HepG2 (cell line): ENCODE measurements around the gene TUBG1. TPM values are rescaled to one million over a fixed set of nuclear protein-coding genes. Genes with fewer than 3 reads are reported as not detected.

Source experiments
- ATM ChIP-seq: fragments of 450-650 bp; IDR thresholded peaks from 2 replicates; pipeline ENCODE4 v1.7.1; 2017; ENCODE audit warnings: mild to moderate bottlenecking, borderline replicate concordance
- CBFB ChIP-seq: sonication (generic); formaldehyde crosslinking; IDR thresholded peaks from 2 replicates; pipeline ENCODE4 v1.4.0; 2020; ENCODE audit warnings: missing genetic modification reagents
- CBX2 ChIP-seq, 2 experiments: fragments of 200-600 bp in 1 of 2; sonication (generic); formaldehyde crosslinking in 1 of 2; IDR thresholded peaks; 2 replicates each; pipeline versions ENCODE4 v1.7.0 to v1.8.1; 2018 to 2022; ENCODE audit warnings: low read depth in 2 of 2, low read length in 1 of 2, mild to moderate bottlenecking in 1 of 2, missing genetic modification reagents in 1 of 2
- EEA1 ChIP-seq: sonication (generic); formaldehyde crosslinking; IDR thresholded peaks from 2 replicates; pipeline ENCODE4 v1.5.1; 2020; ENCODE audit warnings: mild to moderate bottlenecking, missing genetic modification reagents, borderline replicate concordance
- GTF2F1 ChIP-seq: fragments of 150-350 bp; IDR thresholded peaks from 2 replicates; pipeline ENCODE4 v1.6.1; 2014; ENCODE audit warnings: low read length
- HMGA1 ChIP-seq: sonication (generic); formaldehyde crosslinking; conservative IDR thresholded peaks from 2 replicates; pipeline ENCODE4 v1.4.0; 2020; ENCODE audit warnings: missing genetic modification reagents
- KDM5B ChIP-seq: sonication (generic); formaldehyde crosslinking; IDR thresholded peaks from 2 replicates; pipeline ENCODE4 v1.4.0; 2020; ENCODE audit warnings: missing genetic modification reagents, mild to moderate bottlenecking, borderline replicate concordance
- MYC ChIP-seq: sonication (generic); formaldehyde crosslinking; IDR thresholded peaks from 2 replicates; pipeline ENCODE4 v1.9.0; 2021; ENCODE audit warnings: missing genetic modification reagents, borderline replicate concordance
- NFKB2 ChIP-seq: sonication (generic); formaldehyde crosslinking; IDR thresholded peaks from 2 replicates; pipeline ENCODE4 v1.4.0; 2020; ENCODE audit warnings: missing genetic modification reagents, borderline replicate concordance
- SALL2 ChIP-seq: sonication (generic); formaldehyde crosslinking; IDR thresholded peaks from 2 replicates; pipeline ENCODE4 v1.8.1; 2023; ENCODE audit warnings: mild to moderate bottlenecking, missing genetic modification reagents, inconsistent platforms
- SIX1 ChIP-seq: sonication (generic); formaldehyde crosslinking; IDR thresholded peaks from 2 replicates; pipeline ENCODE4 v1.4.0; 2020; ENCODE audit warnings: missing genetic modification reagents, borderline replicate concordance
- SMAD1 ChIP-seq: sonication (generic); formaldehyde crosslinking; IDR thresholded peaks from 2 replicates; pipeline ENCODE4 v1.4.0; 2020; ENCODE audit warnings: missing genetic modification reagents, low read depth, mild to moderate bottlenecking, borderline replicate concordance
- SOX13 ChIP-seq, 3 experiments: fragments of 450-650 bp in 1 of 3; sonication (generic) in 1 of 3; formaldehyde crosslinking in 1 of 3; IDR thresholded peaks in 2 of 3; conservative IDR thresholded peaks in 1 of 3; 2 replicates each; pipeline versions ENCODE4 v1.5.0 to v1.6.1; 2016 to 2020; ENCODE audit warnings: antibody characterized with exemption in 1 of 3, mild to moderate bottlenecking in 1 of 3, missing compliant biosample characterization in 1 of 3, missing genetic modification reagents in 1 of 3, moderate library complexity in 1 of 3
- STAG1 ChIP-seq: sonication (generic); formaldehyde crosslinking; IDR thresholded peaks from 2 replicates; pipeline ENCODE4 v1.4.0; 2020; ENCODE audit warnings: missing genetic modification reagents
- STAT5B ChIP-seq: sonication (generic); formaldehyde crosslinking; IDR thresholded peaks from 2 replicates; pipeline ENCODE4 v1.4.0; 2020; ENCODE audit warnings: missing genetic modification reagents
- TBL1XR1 ChIP-seq: fragments of 150-350 bp; IDR thresholded peaks from 2 replicates; pipeline ENCODE4 v1.6.1; 2014; ENCODE audit warnings: borderline replicate concordance, low read length; ENCODE audit not compliant: partially characterized antibody
- ZNF256 ChIP-seq: sonication (generic); formaldehyde crosslinking; conservative IDR thresholded peaks from 2 replicates; pipeline ENCODE4 v1.4.0; 2020; ENCODE audit warnings: missing genetic modification reagents
- ZNF343 ChIP-seq: sonication (generic); formaldehyde crosslinking; IDR thresholded peaks from 2 replicates; pipeline ENCODE4 v1.4.0; 2020; ENCODE audit warnings: mild to moderate bottlenecking, missing genetic modification reagents
- ZNF556 ChIP-seq: sonication (generic); formaldehyde crosslinking; IDR thresholded peaks from 2 replicates; pipeline ENCODE4 v1.4.0; 2020; ENCODE audit warnings: mild to moderate bottlenecking, missing genetic modification reagents, borderline replicate concordance
- polyA plus RNA-seq, 8 experiments: library from polyadenylated mRNA; depleted of rRNA in 3 of 8; stranded (reverse) in 7 of 8; unstranded in 1 of 8; fragments of >200 nt; fragmentation: Illumina TruSeq in 4 of 8; extraction: Trizol in 4 of 8; gene quantifications; 2 replicates each; pipeline versions ENCODE4 v1.2.1 to v1.2.3, GENCODE V29; 2011 to 2016; ENCODE audit warnings: low read depth in 4 of 8, missing spikeins in 1 of 8, mixed read lengths in 1 of 8; ENCODE audit not compliant: insufficient read depth in 1 of 8
- total RNA-seq, 5 experiments: library from RNA; depleted of rRNA; stranded (reverse); fragments of >200 nt; fragmentation: Illumina TruSeq; extraction: Trizol; gene quantifications; 2 replicates each; pipeline ENCODE4 v1.2.3, GENCODE V29; 2016; ENCODE audit warnings: low read depth in 1 of 5
- TF ChIP-seq, protein P1 (sequence below): sonication (generic); formaldehyde crosslinking; IDR thresholded peaks from 2 replicates; pipeline ENCODE4 v1.5.0; 2020; ENCODE audit warnings: missing genetic modification reagents
- TF ChIP-seq, protein P2 (sequence below): sonication (generic); formaldehyde crosslinking; conservative IDR thresholded peaks from 2 replicates; pipeline ENCODE4 v1.4.0; 2020; ENCODE audit warnings: missing genetic modification reagents
- TF ChIP-seq, protein P3 (sequence below): sonication (generic); formaldehyde crosslinking; IDR thresholded peaks from 2 replicates; pipeline ENCODE4 v1.5.0; 2020; ENCODE audit warnings: mild to moderate bottlenecking, missing genetic modification reagents
- TF ChIP-seq, protein P4 (sequence below): sonication (generic); formaldehyde crosslinking; IDR thresholded peaks from 2 replicates; pipeline ENCODE4 v1.4.0; 2020; ENCODE audit warnings: missing genetic modification reagents

TUBG1 gene
- total and polyA plus RNA-seq, 2 of the 13 experiments (the other 11 are each of a cell fraction or from before 2014, with no cell fraction given): 74.1 to 137 TPM

DNA sequence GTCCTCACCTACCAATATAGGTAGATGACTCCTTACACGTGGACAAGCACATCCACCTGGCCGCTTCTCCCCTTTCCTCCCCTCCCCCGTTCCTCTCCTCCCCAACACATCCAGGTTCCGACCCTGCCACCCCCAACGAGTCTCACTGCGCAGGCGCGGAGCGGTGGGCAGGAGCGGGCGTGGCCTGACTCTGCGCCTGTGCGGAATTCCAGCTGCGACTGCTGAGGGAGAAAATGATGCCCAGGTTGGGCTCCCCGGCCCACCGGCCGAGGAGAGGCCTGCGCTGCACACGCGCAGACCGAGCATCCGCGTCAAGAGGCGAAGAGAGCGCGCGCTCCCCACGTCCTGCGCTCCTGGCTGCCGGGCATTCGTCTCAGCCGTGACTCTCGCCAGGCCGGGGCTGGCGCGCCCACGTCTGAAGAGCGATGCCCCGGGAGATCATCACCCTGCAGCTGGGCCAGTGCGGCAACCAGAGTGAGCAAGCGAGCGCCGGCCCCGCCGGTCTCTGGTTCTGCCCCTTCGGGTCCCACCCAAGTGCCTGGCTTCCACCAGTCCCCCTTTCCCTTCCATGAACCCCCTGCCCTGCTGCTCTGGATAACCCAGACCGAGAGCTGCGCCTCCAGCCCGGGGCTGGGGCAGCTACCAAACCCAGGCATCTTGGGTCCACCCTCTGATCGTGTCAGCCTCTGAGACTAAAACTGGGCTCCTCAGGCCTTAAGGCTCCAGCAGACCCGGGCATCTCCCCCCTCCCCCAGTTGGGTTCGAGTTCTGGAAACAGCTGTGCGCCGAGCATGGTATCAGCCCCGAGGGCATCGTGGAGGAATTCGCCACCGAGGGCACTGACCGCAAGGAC is 49.8 kb downstream of the TUBG1 start, which contains the start of gene TUBG2 (continued):
- TF ChIP-seq SOX13 (IDR thresholded peaks at IDR 0.05): peak; percentile 37; the same call in 1 of the 2 replicates
- TF ChIP-seq SOX13 (CRISPR knock-in tag; conservative IDR thresholded peaks at IDR 0.05 in 1 of 2, IDR thresholded peaks at IDR 0.05 in 1 of 2): peak in 1 of 2 experiments; percentile 31; a peak in 1 of 4 replicates
- no peak for TF ChIP-seq HMGA1
- TF ChIP-seq SMAD1 (CRISPR knock-in tag): no peak
- peak; percentile 81 for TF ChIP-seq CBFB
- TF ChIP-seq, protein P1, sequence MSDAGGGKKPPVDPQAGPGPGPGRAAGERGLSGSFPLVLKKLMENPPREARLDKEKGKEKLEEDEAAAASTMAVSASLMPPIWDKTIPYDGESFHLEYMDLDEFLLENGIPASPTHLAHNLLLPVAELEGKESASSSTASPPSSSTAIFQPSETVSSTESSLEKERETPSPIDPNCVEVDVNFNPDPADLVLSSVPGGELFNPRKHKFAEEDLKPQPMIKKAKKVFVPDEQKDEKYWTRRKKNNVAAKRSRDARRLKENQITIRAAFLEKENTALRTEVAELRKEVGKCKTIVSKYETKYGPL: no peak
- TF ChIP-seq, protein P2, sequence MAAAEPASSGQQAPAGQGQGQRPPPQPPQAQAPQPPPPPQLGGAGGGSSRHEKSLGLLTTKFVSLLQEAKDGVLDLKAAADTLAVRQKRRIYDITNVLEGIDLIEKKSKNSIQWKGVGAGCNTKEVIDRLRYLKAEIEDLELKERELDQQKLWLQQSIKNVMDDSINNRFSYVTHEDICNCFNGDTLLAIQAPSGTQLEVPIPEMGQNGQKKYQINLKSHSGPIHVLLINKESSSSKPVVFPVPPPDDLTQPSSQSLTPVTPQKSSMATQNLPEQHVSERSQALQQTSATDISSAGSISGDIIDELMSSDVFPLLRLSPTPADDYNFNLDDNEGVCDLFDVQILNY (CRISPR knock-in tag): no peak; the same call in 1 of the 2 replicates
- no peak for TF ChIP-seq ZNF556 (CRISPR knock-in tag)
- TF ChIP-seq KDM5B: peak; percentile 87
- peak; percentile 82; the same call in 1 of the 2 replicates for TF ChIP-seq STAT5B (CRISPR knock-in tag)
- TF ChIP-seq TBL1XR1: no peak
- TF ChIP-seq ATM: no peak
- peak; percentile 74; the same call in 1 of the 2 replicates for TF ChIP-seq NFKB2 (CRISPR knock-in tag)
- no peak for TF ChIP-seq GTF2F1
- TF ChIP-seq ZNF256 (CRISPR knock-in tag): no peak
- TF ChIP-seq CBX2 (IDR thresholded peaks at IDR 0.05; ENCODE audit: low read depth, low read length): no peak
- no peak for TF ChIP-seq CBX2 (CRISPR knock-in tag; IDR thresholded peaks at IDR 0.05; ENCODE audit: low read depth)
- TF ChIP-seq, protein P3, sequence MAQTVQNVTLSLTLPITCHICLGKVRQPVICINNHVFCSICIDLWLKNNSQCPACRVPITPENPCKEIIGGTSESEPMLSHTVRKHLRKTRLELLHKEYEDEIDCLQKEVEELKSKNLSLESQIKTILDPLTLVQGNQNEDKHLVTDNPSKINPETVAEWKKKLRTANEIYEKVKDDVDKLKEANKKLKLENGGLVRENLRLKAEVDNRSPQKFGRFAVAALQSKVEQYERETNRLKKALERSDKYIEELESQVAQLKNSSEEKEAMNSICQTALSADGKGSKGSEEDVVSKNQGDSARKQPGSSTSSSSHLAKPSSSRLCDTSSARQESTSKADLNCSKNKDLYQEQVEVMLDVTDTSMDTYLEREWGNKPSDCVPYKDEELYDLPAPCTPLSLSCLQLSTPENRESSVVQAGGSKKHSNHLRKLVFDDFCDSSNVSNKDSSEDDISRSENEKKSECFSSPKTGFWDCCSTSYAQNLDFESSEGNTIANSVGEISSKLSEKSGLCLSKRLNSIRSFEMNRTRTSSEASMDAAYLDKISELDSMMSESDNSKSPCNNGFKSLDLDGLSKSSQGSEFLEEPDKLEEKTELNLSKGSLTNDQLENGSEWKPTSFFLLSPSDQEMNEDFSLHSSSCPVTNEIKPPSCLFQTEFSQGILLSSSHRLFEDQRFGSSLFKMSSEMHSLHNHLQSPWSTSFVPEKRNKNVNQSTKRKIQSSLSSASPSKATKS (CRISPR knock-in tag): no peak
- TF ChIP-seq SALL2 (CRISPR knock-in tag): peak; percentile 64
- TF ChIP-seq, protein P4, sequence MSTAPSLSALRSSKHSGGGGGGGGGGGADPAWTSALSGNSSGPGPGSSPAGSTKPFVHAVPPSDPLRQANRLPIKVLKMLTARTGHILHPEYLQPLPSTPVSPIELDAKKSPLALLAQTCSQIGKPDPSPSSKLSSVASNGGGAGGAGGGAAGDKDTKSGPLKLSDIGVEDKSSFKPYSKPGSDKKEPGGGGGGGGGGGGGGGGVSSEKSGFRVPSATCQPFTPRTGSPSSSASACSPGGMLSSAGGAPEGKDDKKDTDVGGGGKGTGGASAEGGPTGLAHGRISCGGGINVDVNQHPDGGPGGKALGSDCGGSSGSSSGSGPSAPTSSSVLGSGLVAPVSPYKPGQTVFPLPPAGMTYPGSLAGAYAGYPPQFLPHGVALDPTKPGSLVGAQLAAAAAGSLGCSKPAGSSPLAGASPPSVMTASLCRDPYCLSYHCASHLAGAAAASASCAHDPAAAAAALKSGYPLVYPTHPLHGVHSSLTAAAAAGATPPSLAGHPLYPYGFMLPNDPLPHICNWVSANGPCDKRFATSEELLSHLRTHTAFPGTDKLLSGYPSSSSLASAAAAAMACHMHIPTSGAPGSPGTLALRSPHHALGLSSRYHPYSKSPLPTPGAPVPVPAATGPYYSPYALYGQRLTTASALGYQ (CRISPR knock-in tag): 0 out of 2 replicates have a peak, but pooled peaks have one; percentile 14
- TF ChIP-seq STAG1: 0 out of 2 replicates have a peak, but pooled peaks have one; percentile 24
- no peak for TF ChIP-seq EEA1
- TF ChIP-seq ZNF343 (CRISPR knock-in tag): peak; percentile 70; the same call in 1 of the 2 replicates
- TF ChIP-seq MYC (CRISPR knock-in tag): peak; percentile 50; the same call in 1 of the 2 replicates
- TF ChIP-seq SIX1 (CRISPR knock-in tag): no peak
